Activated T-cell treated with anti-CD3 and anti-CD28 coated beads, Interleukin-2, amount 50 U/mL, for 4 hours (primary cell): ENCODE results near the gene OSBP. TPM values are rescaled to one million over a fixed set of nuclear protein-coding genes. Genes with fewer than 3 reads are reported as not detected.
"Not testable (repeated sequence)": the region's sequence is repeated elsewhere in the genome, so short reads cannot be mapped to it uniquely, and the experiment has no call there.

Experiments
- ATAC-seq, 2 donors: fragments of 200-7000 bp; cut with Tn5 transposase; one replicate each; pipeline ENCODE4 v1.10.0; 2021
- DNase-seq: peaks from one replicate; pipeline ENCODE4 v3.0.0-alpha.2; 2020
- H3K27me3 Mint-ChIP-seq: one replicate; pipeline ENCODE4 v1.8.0; 2021; ENCODE audit warnings: low read depth, mixed read lengths
- H3K36me3 Mint-ChIP-seq: one replicate; pipeline ENCODE4 v1.8.0; 2022; ENCODE audit warnings: mixed read lengths; ENCODE audit not compliant: insufficient read depth
- H3K4me1 Mint-ChIP-seq: one replicate; pipeline ENCODE4 v1.8.0; 2021; ENCODE audit warnings: low read depth, mixed read lengths
- H3K4me3 Mint-ChIP-seq: one replicate; pipeline ENCODE4 v1.8.0; 2021; ENCODE audit warnings: mild to moderate bottlenecking, moderate library complexity, mixed read lengths
- H3K9me3 Mint-ChIP-seq: one replicate; pipeline ENCODE4 v1.8.0; 2021; ENCODE audit warnings: mixed read lengths
- total RNA-seq, 3 donors: library from RNA; stranded (reverse); gene quantifications; one replicate each; pipeline ENCODE4 v1.2.1, GENCODE V29; 2021

The OSBP gene
- total RNA-seq, 3 donors from 2014 or later: 32.5 to 39.4 (median 35.4) TPM

DNA sequence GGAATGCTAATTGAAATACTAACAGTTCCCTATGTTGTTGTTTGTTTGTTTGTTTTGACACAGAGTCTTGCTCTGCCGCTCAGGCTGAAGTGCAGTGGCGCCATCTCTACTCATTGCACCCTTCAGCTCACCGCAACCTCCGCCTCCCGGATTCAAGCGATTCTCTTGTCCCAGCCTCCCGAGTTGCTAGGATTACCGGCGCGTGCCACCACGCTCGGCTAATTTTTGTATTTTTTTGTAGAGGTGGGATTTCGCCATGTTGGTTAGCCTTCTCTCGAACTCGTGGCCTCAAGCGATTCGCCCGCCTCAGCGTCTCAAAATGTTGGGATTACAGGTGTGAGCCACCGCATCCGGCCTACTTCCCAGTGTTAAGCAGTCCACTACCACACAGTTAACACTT is 62.3 kb downstream of the OSBP start:
- Mint-ChIP-seq H3K27me3 (peaks cover 5% of the 10 kb centered on the region), H3K9me3 (no peaks in the 10 kb centered on the region), H3K4me3 (no peak overlapping the region), H3K4me1 (peaks cover 41% of the 10 kb centered on the region), H3K36me3 (no peaks in the 10 kb centered on the region)
- ATAC-seq: no peak
- DNase-seq: no peak

DNA sequence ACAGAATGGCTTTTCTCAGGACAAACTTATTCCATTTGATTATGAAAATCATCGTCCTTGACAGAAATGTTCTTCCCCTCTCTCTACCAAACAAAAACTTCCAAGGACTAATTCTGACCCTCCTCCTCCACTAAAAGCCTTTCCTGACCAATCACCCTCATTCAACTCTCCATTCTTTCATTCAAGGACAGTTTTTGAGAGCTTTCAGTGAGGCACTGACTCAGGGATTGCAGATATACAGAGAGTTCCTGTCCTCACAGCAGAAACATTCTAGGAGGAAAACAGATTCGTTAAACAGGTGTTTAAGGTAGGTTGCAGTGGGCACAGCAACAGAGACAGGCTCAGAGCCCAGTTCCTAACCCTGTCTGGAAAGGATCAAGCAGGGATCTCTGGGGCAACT is 62.7 kb downstream of the OSBP start:
- no peak for DNase-seq
- H3K36me3 Mint-ChIP-seq: no peaks in the 10 kb centered on the region
- no peaks in the 10 kb centered on the region for H3K9me3 Mint-ChIP-seq
- peak overlapping the region; percentile 67 for H3K4me3 Mint-ChIP-seq
- H3K27me3 Mint-ChIP-seq: peaks cover 5% of the 10 kb centered on the region
- peaks cover 40% of the 10 kb centered on the region for H3K4me1 Mint-ChIP-seq
- no peak for ATAC-seq

DNA sequence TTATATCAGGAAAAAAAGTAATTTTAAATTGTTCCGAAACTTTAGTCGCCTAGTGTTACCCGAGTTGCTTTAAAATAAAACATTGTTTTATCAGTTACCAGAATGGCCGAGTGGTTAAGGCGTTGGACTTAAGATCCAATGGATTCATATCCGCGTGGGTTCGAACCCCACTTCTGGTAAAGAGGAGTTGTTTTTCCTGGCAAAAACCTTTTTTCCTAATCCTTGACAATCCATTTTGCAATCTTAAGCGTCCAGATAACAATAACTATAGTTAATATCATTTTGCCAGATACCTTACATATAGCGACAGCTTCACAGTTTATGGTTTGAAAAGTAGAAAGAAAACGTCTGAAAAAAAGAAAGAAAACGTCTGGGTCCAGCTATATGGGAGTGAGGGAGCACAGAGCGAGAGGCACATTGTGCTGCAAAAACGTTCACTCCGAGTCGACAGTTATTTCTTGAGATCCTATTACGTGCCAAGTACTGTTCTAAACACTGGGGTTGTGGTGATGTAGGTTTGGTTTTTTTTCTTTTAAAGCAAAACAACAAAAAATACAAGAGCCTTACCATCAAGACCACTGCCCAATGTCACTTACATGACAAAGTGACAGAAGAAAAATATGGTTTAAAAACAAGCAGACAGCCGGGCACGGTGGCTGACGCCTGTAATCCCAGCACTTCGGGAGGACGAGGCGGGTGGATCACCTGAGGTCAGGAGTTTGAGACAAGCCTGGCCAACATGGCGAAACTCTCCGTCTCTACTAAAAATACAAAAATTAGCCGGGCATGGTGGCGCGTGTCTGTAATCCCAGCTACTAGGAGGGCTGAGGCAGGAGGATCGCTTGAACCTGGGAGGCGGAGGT is 63.7 kb downstream of the OSBP start:
- DNase-seq: no peak
- Mint-ChIP-seq H3K4me3 (peak overlapping the region; percentile 87), H3K4me1 (peaks cover 34% of the 10 kb centered on the region), H3K27me3 (peaks cover 5% of the 10 kb centered on the region), H3K36me3 (no peaks in the 10 kb centered on the region), H3K9me3 (no peaks in the 10 kb centered on the region)
- ATAC-seq: no peak

DNA sequence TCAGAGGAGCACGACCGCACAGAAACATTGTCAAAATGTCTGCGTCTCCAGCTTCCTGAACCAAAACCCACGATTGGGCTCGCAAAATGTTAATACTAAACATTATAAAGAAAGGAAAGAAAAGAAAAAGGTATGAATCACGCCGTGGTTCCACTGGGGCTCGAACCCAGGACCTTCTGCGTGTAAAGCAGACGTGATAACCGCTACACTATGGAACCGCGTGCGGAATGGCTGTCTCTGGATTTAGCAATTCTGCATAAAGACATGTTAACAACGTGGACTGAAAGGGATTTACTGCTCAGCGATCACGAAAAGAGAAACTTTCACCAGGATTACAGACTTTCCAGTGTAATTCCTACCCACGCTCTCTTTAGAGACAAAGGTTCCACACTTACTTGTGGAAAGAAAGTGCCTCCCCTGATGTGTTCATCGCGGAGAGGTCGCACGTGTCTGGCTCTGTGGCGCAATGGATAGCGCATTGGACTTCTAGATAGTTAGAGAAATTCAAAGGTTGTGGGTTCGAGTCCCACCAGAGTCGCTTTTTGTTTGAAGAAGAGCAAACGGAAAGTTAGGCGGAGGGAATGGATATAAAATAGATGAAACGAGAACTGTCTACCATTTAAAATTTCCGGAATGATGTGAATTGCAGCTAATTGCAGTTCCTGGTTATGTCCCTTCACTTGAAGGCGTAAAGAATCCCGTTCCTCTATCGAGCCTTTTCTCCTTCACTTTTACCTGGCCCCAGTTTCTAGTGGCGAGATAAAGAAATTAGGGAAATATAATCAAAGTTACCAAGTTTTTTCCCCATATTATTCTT is 64.5 kb downstream of the OSBP start:
- Mint-ChIP-seq H3K36me3 (no peaks in the 10 kb centered on the region), H3K9me3 (no peaks in the 10 kb centered on the region), H3K27me3 (peaks cover 5% of the 10 kb centered on the region), H3K4me3 (peak overlapping the region; percentile 87), H3K4me1 (peaks cover 28% of the 10 kb centered on the region)
- DNase-seq (peak; percentile 79), ATAC-seq (peak; percentile 59 to 64)

GRCh38 chr11:59550368-59550841 is 65.2 kb downstream of the OSBP start:
- H3K4me1 Mint-ChIP-seq: peaks cover 21% of the 10 kb centered on the region
- peak overlapping the region; percentile 87 for H3K4me3 Mint-ChIP-seq
- peaks cover 5% of the 10 kb centered on the region for H3K27me3 Mint-ChIP-seq
- H3K9me3 Mint-ChIP-seq: no peaks in the 10 kb centered on the region
- ATAC-seq (peak; percentile 94 to 95), DNase-seq (peak; percentile 83)
- no peaks in the 10 kb centered on the region for H3K36me3 Mint-ChIP-seq

DNA sequence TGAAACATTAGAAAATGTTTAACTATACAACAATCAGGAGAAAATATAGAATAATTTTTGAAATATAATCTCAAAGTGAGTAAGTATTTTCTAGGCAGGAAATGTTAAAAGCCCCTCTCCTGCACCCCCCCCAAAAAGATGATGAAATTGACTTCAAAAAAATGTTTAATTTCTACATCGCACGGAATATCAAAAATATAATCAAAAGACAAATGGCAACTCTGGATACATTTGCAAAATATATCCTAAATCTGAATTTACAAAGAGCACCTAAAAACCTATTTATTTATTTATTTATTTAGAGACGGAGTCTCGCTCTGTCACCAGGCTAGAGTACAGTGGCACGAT is 67.3 kb downstream of the OSBP start:
- no peaks in the 10 kb centered on the region for H3K9me3 Mint-ChIP-seq
- H3K4me1 Mint-ChIP-seq: peaks cover 19% of the 10 kb centered on the region

DNA sequence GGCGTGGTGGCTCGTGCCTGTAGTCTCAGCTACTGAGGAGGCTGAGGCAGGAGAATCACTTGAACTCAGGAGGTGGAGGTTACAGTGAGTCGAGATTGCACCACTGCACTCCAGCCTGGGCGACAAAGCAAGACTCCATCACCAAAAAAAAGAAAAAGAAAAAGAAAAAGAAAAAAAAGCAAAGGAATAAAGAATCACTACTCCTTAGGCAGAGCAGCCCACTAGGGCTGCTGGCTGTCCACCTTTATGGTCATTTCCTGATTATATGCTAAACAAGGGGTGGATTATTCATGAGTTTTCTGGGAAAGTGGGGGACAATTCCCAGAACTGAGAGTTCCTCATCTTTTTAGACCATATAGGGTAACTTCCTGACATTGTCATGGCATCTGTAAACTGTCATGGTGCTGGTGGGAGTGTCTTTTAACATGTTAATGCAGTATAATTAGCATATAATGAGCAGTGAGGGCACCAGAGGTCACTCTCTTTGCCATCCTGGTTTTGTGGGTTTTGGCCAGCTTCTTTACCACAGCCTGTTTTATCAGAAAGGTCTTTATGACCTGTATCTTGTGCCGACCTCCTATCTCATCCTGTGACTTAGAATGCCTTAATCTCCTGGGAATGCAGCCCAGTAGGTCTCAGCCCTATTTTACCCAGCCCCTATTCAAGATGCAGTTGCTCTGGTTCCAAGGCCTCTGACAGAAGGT is 67.8 kb downstream of the OSBP start:
- not testable (repeated sequence) for DNase-seq, H3K4me3 Mint-ChIP-seq, H3K27me3 Mint-ChIP-seq, H3K9me3 Mint-ChIP-seq, ATAC-seq, H3K36me3 Mint-ChIP-seq
- H3K4me1 Mint-ChIP-seq: peaks cover 18% of the 10 kb centered on the region

More for the DNA sequence above, 67.3 kb downstream of the OSBP start:
- Mint-ChIP-seq H3K4me3 (no peak overlapping the region), H3K27me3 (peaks cover 5% of the 10 kb centered on the region), H3K36me3 (no peaks in the 10 kb centered on the region)
- no peak for ATAC-seq
- no peak for DNase-seq

DNA sequence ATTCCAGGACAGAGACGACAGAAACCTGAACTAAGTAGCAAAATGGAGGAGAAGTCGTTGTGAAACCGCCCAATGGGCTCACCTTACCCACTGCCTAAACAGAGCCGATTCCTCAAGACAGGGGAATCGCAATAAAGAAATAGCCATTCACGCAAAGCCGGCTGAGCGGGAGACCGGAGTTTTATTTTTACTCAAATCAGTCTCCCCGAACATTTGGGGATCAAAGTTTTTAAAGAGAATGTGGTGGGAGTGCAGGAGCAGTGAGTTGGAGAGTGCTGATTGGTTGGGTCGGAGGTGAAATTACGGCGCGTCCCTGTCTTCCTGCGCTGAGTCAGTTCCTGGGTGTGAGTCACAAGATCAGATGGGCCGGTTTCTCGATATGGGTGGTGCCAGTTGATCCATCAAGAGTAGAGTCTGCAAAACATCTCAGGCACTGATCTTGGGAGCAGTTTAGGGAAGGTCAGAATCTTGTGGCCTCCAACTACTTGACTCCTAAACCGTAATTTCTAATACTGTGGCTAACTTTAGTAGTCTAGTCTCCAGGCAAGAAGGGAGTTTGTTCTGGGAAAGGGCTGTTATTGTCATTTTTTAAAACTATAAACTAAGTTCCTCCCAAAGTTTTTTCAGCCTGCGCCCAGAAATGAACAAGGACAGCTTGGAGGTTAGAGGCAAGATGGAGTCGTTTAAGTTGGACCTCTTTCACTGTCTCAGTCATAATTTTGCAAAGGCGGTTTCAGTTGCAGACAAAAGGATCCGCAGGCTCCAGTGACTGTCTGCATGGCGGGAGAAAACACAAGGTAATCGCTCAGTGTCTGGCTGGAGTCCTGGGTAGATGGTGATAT is 70.2 kb downstream of the OSBP start:
- Mint-ChIP-seq H3K36me3 (no peaks in the 10 kb centered on the region), H3K4me1 (peaks cover 6% of the 10 kb centered on the region), H3K9me3 (no peaks in the 10 kb centered on the region), H3K27me3 (no peaks in the 10 kb centered on the region), H3K4me3 (no peak overlapping the region)
- DNase-seq: no peak
- no peak for ATAC-seq

DNA sequence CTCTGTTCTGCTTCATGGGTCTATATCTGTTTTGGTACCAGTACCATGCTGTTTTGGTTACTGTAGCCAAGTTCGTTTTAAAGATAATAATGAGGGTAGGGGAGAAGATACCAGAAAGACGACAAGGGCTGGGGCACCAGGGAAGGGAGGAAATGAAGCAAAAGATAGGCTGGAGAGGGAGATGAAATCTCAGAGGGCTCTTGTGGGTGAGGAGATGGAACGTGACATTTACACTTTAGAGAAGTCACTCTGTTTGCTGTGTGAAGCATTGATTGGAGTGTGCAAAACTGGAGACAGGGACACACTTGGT is 70.8 kb downstream of the OSBP start:
- DNase-seq (no peak), ATAC-seq (no peak)
- H3K36me3 Mint-ChIP-seq: no peaks in the 10 kb centered on the region
- no peaks in the 10 kb centered on the region for H3K27me3 Mint-ChIP-seq
- peaks cover 6% of the 10 kb centered on the region for H3K4me1 Mint-ChIP-seq
- H3K4me3 Mint-ChIP-seq: no peak overlapping the region
- H3K9me3 Mint-ChIP-seq: no peaks in the 10 kb centered on the region

GRCh38 chr11:59543713-59544112 is 71.9 kb downstream of the OSBP start:
- not testable (repeated sequence) for H3K4me1 Mint-ChIP-seq, H3K9me3 Mint-ChIP-seq, H3K4me3 Mint-ChIP-seq, H3K36me3 Mint-ChIP-seq, DNase-seq, H3K27me3 Mint-ChIP-seq, ATAC-seq

GRCh38 chr11:59542142-59542810 is 73.3 kb downstream of the OSBP start:
- no peak overlapping the region for H3K4me3 Mint-ChIP-seq
- no peaks in the 10 kb centered on the region for H3K9me3 Mint-ChIP-seq
- peaks cover 3% of the 10 kb centered on the region for H3K4me1 Mint-ChIP-seq
- no peaks in the 10 kb centered on the region for H3K36me3 Mint-ChIP-seq
- DNase-seq (no peak), ATAC-seq (no peak)
- H3K27me3 Mint-ChIP-seq: no peaks in the 10 kb centered on the region

GRCh38 chr11:59534676-59535075 is 80.9 kb downstream of the OSBP start:
- DNase-seq (no peak), ATAC-seq (no peak)
- Mint-ChIP-seq H3K36me3 (no peaks in the 10 kb centered on the region), H3K4me1 (peaks cover 9% of the 10 kb centered on the region), H3K4me3 (no peak overlapping the region), H3K9me3 (no peaks in the 10 kb centered on the region), H3K27me3 (peaks cover 7% of the 10 kb centered on the region)

GRCh38 chr11:59532620-59533019 is 83.0 kb downstream of the OSBP start:
- ATAC-seq (no peak), DNase-seq (no peak)
- H3K4me1 Mint-ChIP-seq: peaks cover 8% of the 10 kb centered on the region
- no peaks in the 10 kb centered on the region for H3K9me3 Mint-ChIP-seq
- H3K36me3 Mint-ChIP-seq: no peaks in the 10 kb centered on the region
- H3K27me3 Mint-ChIP-seq: peaks cover 7% of the 10 kb centered on the region
- no peak overlapping the region for H3K4me3 Mint-ChIP-seq
